Measurements from ENCODE around the gene FEZ2. TPM values are rescaled to one million over a fixed set of nuclear protein-coding genes. Genes with fewer than 3 reads are reported as not detected.
A peak's percentile ranks its signal among the peaks of the same experiment; 100 is the strongest.

FEZ2 gene
- total and polyA plus RNA-seq, 10 of the 15 experiments (the other 5 are each of a cell fraction or from before 2014, with no cell fraction given), result 3.0 to 15.4 (median 6.6) TPM

- no peak for TF ChIP-seq ZBTB40 (IDR thresholded peaks at IDR 0.05; ENCODE audit: borderline replicate concordance)
- no peak for TF ChIP-seq IKZF2 (IDR thresholded peaks at IDR 0.05)
- TF ChIP-seq BCL11A (IDR thresholded peaks at IDR 0.05; ENCODE audit: low read depth, low read length), result 0 out of 2 replicates have a peak, but pooled peaks have one; percentile 5
Measured at GRCh38 chr2:36597532-36598377, at the start of gene FEZ2 (continued).

GRCh38 chr2:36634981-36635597 lies 37.1 kb upstream of the FEZ2 start:
- POLR2A ChIA-PET, result no interaction called here
- no peak overlapping the region for H3K27ac ChIP-seq (ENCODE audit: control insufficient read depth, insufficient read depth)
- no TSS peak for BruUV-seq (replicated peaks)
- TF ChIP-seq BACH1 (IDR thresholded peaks at IDR 0.05; ENCODE audit: borderline replicate concordance) (no peak), STAT3 (IDR thresholded peaks at IDR 0.05; ENCODE audit: low read depth, low read length) (no peak), EP300 (IDR thresholded peaks at IDR 0.05; ENCODE audit: borderline replicate concordance in 1 of 2, control insufficient read depth in 1 of 2, low read depth in 2 of 2, low read length in 2 of 2) (no peak), CUX1 (IDR thresholded peaks at IDR 0.05; ENCODE audit: insufficient replicate concordance, low read depth, low read length) (no peak), TBL1XR1 (IDR thresholded peaks at IDR 0.05; ENCODE audit: low read depth, low read length) (no peak), FOXK2 (IDR thresholded peaks at IDR 0.05) (no peak), RFX5 (IDR thresholded peaks at IDR 0.05; ENCODE audit: low read depth, low read length) (no peak), HDAC6 (IDR thresholded peaks at IDR 0.05; ENCODE audit: unreplicated experiment) (no peak), BRCA1 (IDR thresholded peaks at IDR 0.05; ENCODE audit: low read depth, low read length) (no peak)

More at GRCh38 chr2:36634981-36635597, 37.1 kb upstream of the FEZ2 start:
- DNase-seq (ENCODE audit: low read depth, low spot score), result no peak
- no peaks in the 10 kb centered on the region for H3K36me3 ChIP-seq (ENCODE audit: control insufficient read depth in 2 of 2, insufficient read depth in 2 of 2, low read length in 1 of 2)
- H3K4me1 ChIP-seq (ENCODE audit: control insufficient read depth, insufficient read depth, low read length), result no peaks in the 10 kb centered on the region
- H3K4me3 ChIP-seq, result no peak overlapping the region
- ChIA-PET RAD21 (ENCODE audit: unreplicated experiment) (no interaction called here), SMC1A (ENCODE audit: uncharacterized antibody, unreplicated experiment) (no interaction called here), CTCF (no interaction called here)
- FAIRE-seq, result no peak
- H3K79me2 ChIP-seq (ENCODE audit: control insufficient read depth, insufficient read depth, low read length), result no peaks in the 10 kb centered on the region
- intact Hi-C loops (cut with micrococcal nuclease; ENCODE audit: unreplicated experiment) (no loop called here), in situ Hi-C loops (cut with MboI) (no loop called here)
- H4K20me1 ChIP-seq (ENCODE audit: control insufficient read depth, insufficient read depth), result no peaks in the 10 kb centered on the region
- no peaks in the 10 kb centered on the region; the same call in 2 of the 3 replicates for H3K9me3 ChIP-seq (replicated peaks; ENCODE audit: control insufficient read depth, insufficient read depth, low read length)
- no peak for ATAC-seq
- no peak overlapping the region for H3K4me2 ChIP-seq (ENCODE audit: control insufficient read depth, insufficient read depth)
- 0% methylated on average over 3 of the region's 3 CpGs for WGBS (ENCODE audit: insufficient coverage, insufficient replicate concordance, low lambda C conversion rate, missing lambda C conversion rate)
- no peaks in the 10 kb centered on the region for H3K27me3 ChIP-seq (replicated peaks in 1 of 2; ENCODE audit: control insufficient read depth in 2 of 2, insufficient read depth in 2 of 2, low read length in 1 of 2)
- H2AFZ ChIP-seq (ENCODE audit: control insufficient read depth, low read depth, low read length), result no peak overlapping the region
- H3K9ac ChIP-seq (ENCODE audit: control insufficient read depth, insufficient read depth, low read length), result no peak overlapping the region

All from GM12878 (cell line).